Neural cell (in vitro differentiated cells): ENCODE results near the gene VPS26A.

Source experiments
- EP300 ChIP-seq: fragments of 450-650 bp; conservative IDR thresholded peaks from 2 replicates; pipeline ENCODE4 v1.6.1; 2014; ENCODE audit warnings: antibody characterized with exemption, mild to moderate bottlenecking, moderate library complexity; ENCODE audit not compliant: poor library complexity, severe bottlenecking
- EZH2 ChIP-seq: fragments of 200-600, 300-800 bp; shearing (Covaris generic), sonication (generic); IDR thresholded peaks from 2 replicates; pipeline ENCODE4 v1.6.1; 2014; ENCODE audit warnings: antibody characterized with exemption, low read length, borderline replicate concordance, mild to moderate bottlenecking; ENCODE audit not compliant: insufficient read depth, poor library complexity, severe bottlenecking
- MXI1 ChIP-seq: fragments of 450-650 bp; conservative IDR thresholded peaks from 2 replicates; pipeline ENCODE4 v1.6.1; 2014; ENCODE audit warnings: antibody characterized with exemption, mild to moderate bottlenecking; ENCODE audit not compliant: poor library complexity, severe bottlenecking
- POLR2AphosphoS5 ChIP-seq: IDR thresholded peaks from 2 replicates; pipeline ENCODE4 v1.6.1; 2012
- RAD21 ChIP-seq: fragments of 450-650 bp; conservative IDR thresholded peaks from 2 replicates; pipeline ENCODE4 v1.6.1; 2014; ENCODE audit warnings: antibody characterized with exemption, mild to moderate bottlenecking, moderate library complexity
- TAF1 ChIP-seq: IDR thresholded peaks from 2 replicates; pipeline ENCODE4 v1.6.1; 2012; ENCODE audit warnings: low read depth
- TF ChIP-seq, protein P1 (sequence below): fragments of 450-650 bp; IDR thresholded peaks from 2 replicates; pipeline ENCODE4 v1.5.1; 2014; ENCODE audit warnings: antibody characterized with exemption, mild to moderate bottlenecking, moderate library complexity; ENCODE audit not compliant: poor library complexity, severe bottlenecking
- TF ChIP-seq, protein P2 (sequence below): IDR thresholded peaks from 2 replicates; pipeline ENCODE4 v1.6.1; 2012; ENCODE audit warnings: borderline replicate concordance

DNA sequence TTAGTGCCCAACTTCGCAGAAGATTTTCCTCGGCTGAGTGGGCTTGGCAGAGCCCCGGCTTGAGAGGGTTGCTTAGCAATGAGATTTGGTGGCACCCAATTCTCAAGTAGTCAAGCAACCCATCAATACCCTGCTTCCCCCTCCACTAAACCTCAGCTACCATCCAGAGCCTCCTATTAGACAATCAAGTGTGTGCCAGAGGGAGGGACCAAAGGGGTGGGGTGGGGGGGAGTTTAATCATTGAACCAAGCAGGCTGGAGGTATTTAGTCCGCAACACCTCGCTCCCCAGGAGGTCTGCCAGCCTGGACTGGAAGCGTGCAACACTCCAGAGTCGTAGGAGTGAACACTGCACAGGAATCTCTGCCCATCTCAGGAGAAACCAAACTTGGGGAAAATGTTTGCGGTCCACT lies 96.1 kb downstream of the VPS26A start, which contains the start of gene HKDC1:
- TF ChIP-seq, protein P1, sequence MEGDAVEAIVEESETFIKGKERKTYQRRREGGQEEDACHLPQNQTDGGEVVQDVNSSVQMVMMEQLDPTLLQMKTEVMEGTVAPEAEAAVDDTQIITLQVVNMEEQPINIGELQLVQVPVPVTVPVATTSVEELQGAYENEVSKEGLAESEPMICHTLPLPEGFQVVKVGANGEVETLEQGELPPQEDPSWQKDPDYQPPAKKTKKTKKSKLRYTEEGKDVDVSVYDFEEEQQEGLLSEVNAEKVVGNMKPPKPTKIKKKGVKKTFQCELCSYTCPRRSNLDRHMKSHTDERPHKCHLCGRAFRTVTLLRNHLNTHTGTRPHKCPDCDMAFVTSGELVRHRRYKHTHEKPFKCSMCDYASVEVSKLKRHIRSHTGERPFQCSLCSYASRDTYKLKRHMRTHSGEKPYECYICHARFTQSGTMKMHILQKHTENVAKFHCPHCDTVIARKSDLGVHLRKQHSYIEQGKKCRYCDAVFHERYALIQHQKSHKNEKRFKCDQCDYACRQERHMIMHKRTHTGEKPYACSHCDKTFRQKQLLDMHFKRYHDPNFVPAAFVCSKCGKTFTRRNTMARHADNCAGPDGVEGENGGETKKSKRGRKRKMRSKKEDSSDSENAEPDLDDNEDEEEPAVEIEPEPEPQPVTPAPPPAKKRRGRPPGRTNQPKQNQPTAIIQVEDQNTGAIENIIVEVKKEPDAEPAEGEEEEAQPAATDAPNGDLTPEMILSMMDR, result no peak
- no peak for TF ChIP-seq MXI1
- no peak for TF ChIP-seq POLR2AphosphoS5
- TF ChIP-seq RAD21, result no peak
- no peak for TF ChIP-seq TAF1
- TF ChIP-seq EP300, result no peak
- TF ChIP-seq, protein P2, sequence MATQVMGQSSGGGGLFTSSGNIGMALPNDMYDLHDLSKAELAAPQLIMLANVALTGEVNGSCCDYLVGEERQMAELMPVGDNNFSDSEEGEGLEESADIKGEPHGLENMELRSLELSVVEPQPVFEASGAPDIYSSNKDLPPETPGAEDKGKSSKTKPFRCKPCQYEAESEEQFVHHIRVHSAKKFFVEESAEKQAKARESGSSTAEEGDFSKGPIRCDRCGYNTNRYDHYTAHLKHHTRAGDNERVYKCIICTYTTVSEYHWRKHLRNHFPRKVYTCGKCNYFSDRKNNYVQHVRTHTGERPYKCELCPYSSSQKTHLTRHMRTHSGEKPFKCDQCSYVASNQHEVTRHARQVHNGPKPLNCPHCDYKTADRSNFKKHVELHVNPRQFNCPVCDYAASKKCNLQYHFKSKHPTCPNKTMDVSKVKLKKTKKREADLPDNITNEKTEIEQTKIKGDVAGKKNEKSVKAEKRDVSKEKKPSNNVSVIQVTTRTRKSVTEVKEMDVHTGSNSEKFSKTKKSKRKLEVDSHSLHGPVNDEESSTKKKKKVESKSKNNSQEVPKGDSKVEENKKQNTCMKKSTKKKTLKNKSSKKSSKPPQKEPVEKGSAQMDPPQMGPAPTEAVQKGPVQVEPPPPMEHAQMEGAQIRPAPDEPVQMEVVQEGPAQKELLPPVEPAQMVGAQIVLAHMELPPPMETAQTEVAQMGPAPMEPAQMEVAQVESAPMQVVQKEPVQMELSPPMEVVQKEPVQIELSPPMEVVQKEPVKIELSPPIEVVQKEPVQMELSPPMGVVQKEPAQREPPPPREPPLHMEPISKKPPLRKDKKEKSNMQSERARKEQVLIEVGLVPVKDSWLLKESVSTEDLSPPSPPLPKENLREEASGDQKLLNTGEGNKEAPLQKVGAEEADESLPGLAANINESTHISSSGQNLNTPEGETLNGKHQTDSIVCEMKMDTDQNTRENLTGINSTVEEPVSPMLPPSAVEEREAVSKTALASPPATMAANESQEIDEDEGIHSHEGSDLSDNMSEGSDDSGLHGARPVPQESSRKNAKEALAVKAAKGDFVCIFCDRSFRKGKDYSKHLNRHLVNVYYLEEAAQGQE, result no peak
- no peak for TF ChIP-seq EZH2
